ENCODE results near the gene ABHD4. TPM values are rescaled to one million over a fixed set of nuclear protein-coding genes. Genes with fewer than 3 reads are reported as not detected.
A peak's percentile ranks its signal among the peaks of the same experiment; 100 is the strongest.

Gene ABHD4
- total RNA-seq, 4 donors from 2014 or later: 17.5 to 41.1 (median 23.1) TPM

- Histone ChIP-seq H3K36me3 (no peaks in the 10 kb centered on the region), H3K27me3 (no peaks in the 10 kb centered on the region), H3K4me3 (peak overlapping the region; percentile 70 to 85 (median 78)), H3K4me1 (peaks cover 19 to 62% (median 35%) of the 10 kb centered on the region in 4 donors), H3K27ac (peak overlapping the region; percentile 90 to 98 (median 92)), H3K9me3 (no peaks in the 10 kb centered on the region)
- in situ Hi-C loops (cut with MboI; ENCODE audit: low pct_ligation_motif_present in 1 of 4, low pct_unique_long_range_greater_than_20kb in 1 of 4, low sequenced_read_pairs in 3 of 4) (loop anchor here in 1 of 4 donors (25.0 kb wide), 1 partner anchor 249 kb away; the partner anchor contains the start of genes MMP14 and MRPL52), intact Hi-C loops (cut with DNase I; ENCODE audit: low total_unique reads) (no loop called here)
- no peak for DNase-seq
- 2 to 8% methylated on average over 9 to 17 of the region's 17 CpGs for WGBS, 2 donors (ENCODE audit: low coverage in 1 of 2)
- TF ChIP-seq POLR2AphosphoS5 (IDR thresholded peaks at IDR 0.05) (no peak), POLR2A (IDR thresholded peaks at IDR 0.05) (no peak), EP300 (IDR thresholded peaks at IDR 0.05; ENCODE audit: low read depth) (no peak)
- TF ChIP-seq, protein P1, sequence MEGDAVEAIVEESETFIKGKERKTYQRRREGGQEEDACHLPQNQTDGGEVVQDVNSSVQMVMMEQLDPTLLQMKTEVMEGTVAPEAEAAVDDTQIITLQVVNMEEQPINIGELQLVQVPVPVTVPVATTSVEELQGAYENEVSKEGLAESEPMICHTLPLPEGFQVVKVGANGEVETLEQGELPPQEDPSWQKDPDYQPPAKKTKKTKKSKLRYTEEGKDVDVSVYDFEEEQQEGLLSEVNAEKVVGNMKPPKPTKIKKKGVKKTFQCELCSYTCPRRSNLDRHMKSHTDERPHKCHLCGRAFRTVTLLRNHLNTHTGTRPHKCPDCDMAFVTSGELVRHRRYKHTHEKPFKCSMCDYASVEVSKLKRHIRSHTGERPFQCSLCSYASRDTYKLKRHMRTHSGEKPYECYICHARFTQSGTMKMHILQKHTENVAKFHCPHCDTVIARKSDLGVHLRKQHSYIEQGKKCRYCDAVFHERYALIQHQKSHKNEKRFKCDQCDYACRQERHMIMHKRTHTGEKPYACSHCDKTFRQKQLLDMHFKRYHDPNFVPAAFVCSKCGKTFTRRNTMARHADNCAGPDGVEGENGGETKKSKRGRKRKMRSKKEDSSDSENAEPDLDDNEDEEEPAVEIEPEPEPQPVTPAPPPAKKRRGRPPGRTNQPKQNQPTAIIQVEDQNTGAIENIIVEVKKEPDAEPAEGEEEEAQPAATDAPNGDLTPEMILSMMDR (IDR thresholded peaks at IDR 0.05): peak in 1 of 5 experiments; percentile 7
Measured at GRCh38 chr14:22588526-22589095, 9.5 kb upstream of the ABHD4 start.

DNA sequence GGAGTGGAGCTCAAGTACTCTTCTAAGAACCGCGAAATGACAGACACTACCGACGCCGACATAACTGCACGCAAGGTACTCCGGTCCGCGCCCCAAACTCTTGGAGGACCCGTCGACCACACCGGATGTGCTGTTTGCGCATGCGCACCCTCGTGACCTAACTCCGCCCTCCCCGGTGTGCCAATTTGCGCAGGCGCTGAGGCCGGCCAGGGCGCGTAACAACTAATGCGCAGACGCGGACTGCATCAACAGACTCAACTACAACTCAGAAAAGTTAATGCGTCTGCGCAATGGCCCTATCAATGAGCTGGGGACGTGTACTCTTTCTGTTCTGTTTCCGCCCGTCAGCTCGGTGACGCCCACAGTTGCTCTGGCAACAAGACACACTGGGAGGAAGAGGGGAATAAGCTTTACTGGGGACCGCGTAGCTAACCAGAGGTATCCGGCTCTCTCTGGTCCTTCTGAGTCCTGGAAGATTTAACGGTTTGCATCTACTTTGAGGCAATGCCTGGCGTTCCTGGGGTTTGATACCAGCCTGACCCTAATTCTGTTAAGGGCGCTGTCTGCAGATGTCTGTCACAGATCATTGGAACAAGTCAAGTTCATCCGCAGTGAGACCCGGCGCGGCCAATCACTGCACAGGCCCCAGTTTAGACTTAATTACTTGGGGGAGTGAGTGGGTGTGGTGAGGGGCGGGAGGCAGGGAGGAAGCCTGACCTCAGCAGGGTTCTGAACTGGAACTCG is 8.8 kb upstream of the ABHD4 start, which contains the start of gene DAD1:
Gene DAD1 (minus strand): TSS at position 129 of the 744 bp plus-strand sequence. CDS start 67 bp downstream, at position 62.
- peaks cover 19 to 62% (median 35%) of the 10 kb centered on the region in 4 donors for H3K4me1 ChIP-seq
- 0% methylated on average over 35 of the region's 44 CpGs; no CpG with 5 or more reads in 1 of the 2 donors for WGBS, 2 donors (ENCODE audit: low coverage in 1 of 2)
- in situ Hi-C loops (cut with MboI; ENCODE audit: low pct_ligation_motif_present in 1 of 4, low pct_unique_long_range_greater_than_20kb in 1 of 4, low sequenced_read_pairs in 3 of 4) (loop anchor here in 1 of 4 donors (25.0 kb wide), 1 partner anchor 248 kb away; the partner anchor contains the start of genes MMP14 and MRPL52), intact Hi-C loops (cut with DNase I; ENCODE audit: low total_unique reads) (no loop called here)
- no peaks in the 10 kb centered on the region for H3K9me3 ChIP-seq
- H3K36me3 ChIP-seq: no peaks in the 10 kb centered on the region
- peak; percentile 99 for DNase-seq
- H3K27me3 ChIP-seq: no peaks in the 10 kb centered on the region
- H3K4me3 ChIP-seq: peak within 1 kb of the TSS; percentile 70 to 85 (median 78)
- TF ChIP-seq POLR2AphosphoS5 (IDR thresholded peaks at IDR 0.05): peak; percentile 91 to 97 (median 96)
- peak; percentile 93 for TF ChIP-seq POLR2A (IDR thresholded peaks at IDR 0.05)
- TF ChIP-seq, protein P1 (IDR thresholded peaks at IDR 0.05): no peak
- no peak for TF ChIP-seq EP300 (IDR thresholded peaks at IDR 0.05; ENCODE audit: low read depth)
- H3K27ac ChIP-seq: peak within 1 kb of the TSS; percentile 90 to 98 (median 92)

GRCh38 chr14:22593189-22593588 is 4.9 kb upstream of the ABHD4 start:
- WGBS, 2 donors (ENCODE audit: low coverage in 1 of 2): 54 to 61% methylated on average over 2 to 3 of the region's 3 CpGs
- peak overlapping the region in 1 of 4 donors; percentile 20 for H3K27ac ChIP-seq
- TF ChIP-seq, protein P1 (IDR thresholded peaks at IDR 0.05): no peak
- TF ChIP-seq POLR2A (IDR thresholded peaks at IDR 0.05): no peak
- no peak for TF ChIP-seq POLR2AphosphoS5 (IDR thresholded peaks at IDR 0.05)
- no peak for TF ChIP-seq EP300 (IDR thresholded peaks at IDR 0.05; ENCODE audit: low read depth)
- DNase-seq: no peak
- H3K4me3 ChIP-seq: no peak overlapping the region
- no peaks in the 10 kb centered on the region for H3K9me3 ChIP-seq
- in situ Hi-C loops (cut with MboI; ENCODE audit: low pct_ligation_motif_present in 1 of 4, low pct_unique_long_range_greater_than_20kb in 1 of 4, low sequenced_read_pairs in 3 of 4) (loop anchor here in 1 of 4 donors (25.0 kb wide), 1 partner anchor 244 kb away; the partner anchor contains the start of genes MMP14 and MRPL52), intact Hi-C loops (cut with DNase I; ENCODE audit: low total_unique reads) (no loop called here)
- no peaks in the 10 kb centered on the region for H3K36me3 ChIP-seq
- no peaks in the 10 kb centered on the region for H3K27me3 ChIP-seq
- peaks cover 0 to 37% (median 19%) of the 10 kb centered on the region in 4 donors for H3K4me1 ChIP-seq

DNA sequence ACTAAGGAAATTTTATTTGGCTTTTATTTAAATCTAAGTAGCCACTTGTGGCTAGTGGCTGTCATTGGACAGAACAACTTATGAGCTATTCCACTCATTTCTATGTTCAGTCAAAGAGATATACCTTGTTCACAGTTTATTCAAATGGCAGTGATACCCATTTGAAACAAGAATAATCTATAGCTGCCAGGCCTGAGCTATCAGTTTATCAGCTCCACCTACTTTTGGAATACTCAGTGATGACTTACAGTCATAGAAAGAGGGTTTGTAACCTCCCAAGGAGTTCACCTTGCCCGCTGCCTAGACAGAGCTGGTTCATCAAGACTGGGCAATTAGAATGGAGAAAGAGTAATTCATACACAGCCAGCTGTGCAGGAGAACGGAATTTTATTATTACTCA is 4.5 kb upstream of the ABHD4 start:
- intact Hi-C loops (cut with DNase I; ENCODE audit: low total_unique reads): no loop called here

More for the DNA sequence above, 4.5 kb upstream of the ABHD4 start:
- TF ChIP-seq POLR2A (IDR thresholded peaks at IDR 0.05) (no peak), EP300 (IDR thresholded peaks at IDR 0.05; ENCODE audit: low read depth) (no peak)
- TF ChIP-seq, protein P1 (IDR thresholded peaks at IDR 0.05): no peak
- in situ Hi-C loops (cut with MboI; ENCODE audit: low pct_ligation_motif_present in 1 of 4, low pct_unique_long_range_greater_than_20kb in 1 of 4, low sequenced_read_pairs in 3 of 4): loop anchor here in 1 of 4 donors (25.0 kb wide), 1 partner anchor 244 kb away; the partner anchor contains the start of genes MMP14 and MRPL52
- WGBS, 2 donors (ENCODE audit: low coverage in 1 of 2): 82% methylated on average over 2 of the region's 2 CpGs; no CpG with 5 or more reads in 1 of the 2 donors
- H3K27me3 ChIP-seq: no peaks in the 10 kb centered on the region
- H3K9me3 ChIP-seq: no peaks in the 10 kb centered on the region
- no peak overlapping the region for H3K4me3 ChIP-seq
- peaks cover 0 to 34% (median 16%) of the 10 kb centered on the region in 4 donors for H3K4me1 ChIP-seq
- no peaks in the 10 kb centered on the region for H3K36me3 ChIP-seq
- DNase-seq: no peak
- peak overlapping the region in 1 of 4 donors; percentile 20 for H3K27ac ChIP-seq

Measured in transverse colon (tissue), 4 donors.